Bronchial smooth muscle cell (primary cell): ENCODE data around the gene HSD17B7. TPM values are rescaled to one million over a fixed set of nuclear protein-coding genes. Genes with fewer than 3 reads are reported as not detected.

ENCODE experiments used
- total RNA-seq: library from RNA; depleted of rRNA; stranded (reverse); fragments of >200 nt; gene quantifications from 2 replicates; pipeline ENCODE4 v1.2.1, GENCODE V29; 2014

The HSD17B7 gene
- 14.7 and 19.0 TPM in 2 replicates for total RNA-seq

GRCh38 chr1:162790303-162790984, at the start of gene HSD17B7:
Gene HSD17B7, plus strand, starts transcription at chr1:162790702. Its CDS starts 99 bp downstream, at chr1:162790801.

GRCh38 chr1:162861101-162861500, 70.6 kb downstream of the HSD17B7 start, which contains the start of gene CCDC190:
Gene CCDC190, minus strand, starts transcription at chr1:162861175. Its CDS starts 1,529 bp downstream, at chr1:162859646.

Other genes starting within 250 kb of the HSD17B7 start
- 51.0 and 63.7 TPM in 2 replicates for gene UAP1, start 229.0 kb upstream of the HSD17B7 start, total RNA-seq
- 158 and 224 TPM in 2 replicates for gene DDR2, start 158.2 kb upstream of the HSD17B7 start, total RNA-seq
- 0.26 TPM in 1 of 2 replicates, not detected in the other for gene CCDC190, start 70.5 kb downstream of the HSD17B7 start, total RNA-seq